Subcutaneous adipose tissue (tissue), 4 donors: ENCODE results near the gene ANK2. TPM values are rescaled to one million over a fixed set of nuclear protein-coding genes. Genes with fewer than 3 reads are reported as not detected.

ENCODE experiments used
- CTCF ChIP-seq: fragments of 450-650 bp; IDR thresholded peaks from one replicate; pipeline ENCODE4 v1.5.1; 2016; ENCODE audit warnings: low read depth, mild to moderate bottlenecking, control low read depth, antibody characterized with exemption, moderate library complexity
- total RNA-seq, 4 donors: library from RNA; depleted of rRNA; stranded (reverse); fragments of >200 nt; gene quantifications; one replicate each; pipeline ENCODE4 v1.1.0, GENCODE V29; 2016

ANK2 gene
- total RNA-seq, 4 donors from 2014 or later: 49.4 to 119 (median 72.9) TPM

DNA sequence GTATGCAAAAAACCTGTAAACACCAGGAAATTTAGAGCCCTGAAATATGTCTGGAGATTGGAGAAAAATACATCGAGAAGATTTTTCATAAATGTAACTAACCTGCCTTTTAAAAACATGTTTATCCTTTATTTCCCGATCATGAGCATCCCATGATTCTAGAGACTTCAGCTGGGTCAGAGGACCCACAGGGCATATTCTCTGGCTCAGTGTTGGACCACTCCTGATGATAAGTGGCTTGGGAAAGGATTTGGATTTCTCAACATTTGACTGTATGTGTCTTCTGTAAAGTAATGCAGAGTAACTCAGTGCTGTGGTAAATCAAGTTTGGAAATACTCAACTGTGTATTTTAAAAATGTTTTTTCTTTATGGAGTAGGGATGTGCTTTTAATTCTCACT lies 40.0 kb upstream of the ANK2 start:
- TF ChIP-seq CTCF: no peak

- TF ChIP-seq CTCF: no peak
These were observed 37.2 kb upstream of the ANK2 start for GRCh38 chr4:113012122-113012725.

DNA sequence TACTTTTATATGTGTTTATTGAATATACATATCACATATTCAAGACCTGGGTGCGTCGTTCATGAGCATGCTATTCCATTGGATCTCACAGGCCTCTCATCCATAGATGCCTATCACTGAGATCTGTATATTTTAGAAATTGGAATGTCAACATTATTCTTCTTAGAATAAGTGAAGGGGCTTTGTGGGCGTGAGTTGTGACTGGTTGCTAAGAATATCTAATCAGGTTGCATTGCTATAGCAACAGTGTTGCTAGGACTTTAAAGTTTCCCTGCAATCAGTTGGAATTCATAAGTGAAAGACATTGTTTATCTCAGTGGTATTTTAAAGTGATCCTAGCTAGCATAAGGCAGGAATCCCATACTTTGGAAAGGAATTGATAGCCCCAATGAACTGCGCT lies 36.7 kb upstream of the ANK2 start:
- TF ChIP-seq CTCF: no peak

DNA sequence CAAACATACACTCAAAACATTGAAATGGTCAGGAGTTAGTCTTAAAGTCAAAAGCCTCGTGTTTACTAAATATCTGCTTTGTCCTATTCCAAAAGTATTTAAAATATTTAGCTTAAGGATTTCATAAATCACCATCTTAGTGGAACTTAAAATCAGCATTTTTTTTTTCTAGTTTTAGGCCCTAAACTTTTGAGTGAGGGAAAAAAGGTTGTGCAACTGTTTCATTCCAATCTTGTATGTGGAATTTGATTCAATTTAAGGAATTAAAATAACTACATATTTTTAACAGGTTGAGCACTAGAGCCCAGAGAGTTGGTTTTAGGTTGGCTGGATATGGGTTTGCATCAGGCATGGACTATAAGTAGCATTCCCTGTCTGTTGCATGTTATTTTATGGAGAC lies 35.7 kb upstream of the ANK2 start:
- no peak for TF ChIP-seq CTCF

- TF ChIP-seq CTCF: no peak
These were observed 33.1 kb upstream of the ANK2 start for GRCh38 chr4:113016377-113016776.

DNA sequence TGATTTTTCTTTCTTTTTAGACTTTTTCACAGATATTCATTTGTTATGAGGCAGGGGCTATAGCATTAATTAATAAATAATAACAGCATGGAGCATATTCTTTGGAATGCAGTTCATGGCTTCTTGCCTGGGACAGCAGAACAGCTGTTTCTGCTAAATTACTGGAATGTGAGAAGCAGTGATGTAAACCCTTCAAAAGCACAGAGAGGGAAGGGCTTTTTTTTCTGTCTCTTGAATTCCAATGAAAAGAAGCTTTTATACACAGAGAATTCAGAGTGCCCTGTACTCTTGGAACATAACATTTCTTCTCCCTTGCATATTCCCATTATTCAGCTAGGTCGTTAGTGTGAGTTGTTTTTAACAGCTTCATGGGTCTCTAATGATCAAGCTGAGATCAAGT lies 28.5 kb upstream of the ANK2 start:
- no peak for TF ChIP-seq CTCF

DNA sequence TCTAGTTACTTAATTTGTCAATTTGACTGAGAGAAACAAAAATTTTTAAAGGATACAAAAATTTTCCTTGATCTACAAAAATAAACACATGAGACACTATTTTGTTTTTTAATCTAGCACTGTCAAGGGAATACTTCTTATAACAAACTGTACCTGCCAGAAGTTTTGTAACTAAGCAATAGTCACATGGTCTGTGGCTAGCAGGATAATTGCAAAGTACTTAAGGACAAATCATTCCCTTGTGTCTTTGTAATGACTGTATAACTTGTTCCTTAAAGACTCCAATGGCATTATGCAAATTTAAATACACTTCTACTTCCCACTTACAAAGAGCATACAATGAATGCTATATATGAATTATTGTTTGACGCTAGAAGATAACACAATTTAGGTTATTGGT lies 25.1 kb upstream of the ANK2 start:
- no peak for TF ChIP-seq CTCF
